H4 (cell line): Measurements from ENCODE around the gene HYOU1. TPM values are rescaled to one million over a fixed set of nuclear protein-coding genes. Genes with fewer than 3 reads are reported as not detected.
A peak's percentile ranks its signal among the peaks of the same experiment; 100 is the strongest.
"Not testable (repeated sequence)": the region's sequence is repeated elsewhere in the genome, so short reads cannot be mapped to it uniquely, and the experiment has no call there.

Source experiments
- DNase-seq: peaks from one replicate; pipeline ENCODE4 v3.0.0-alpha.2; 2015; ENCODE audit warnings: low spot score
- total RNA-seq: library from RNA; depleted of rRNA; stranded (reverse); fragments of >200 nt; shearing (Covaris generic); gene quantifications from 2 replicates; pipeline ENCODE4 v1.2.3, GENCODE V29; 2014

The HYOU1 gene
- total RNA-seq, 1 experiment from 2014 or later = 143 TPM

GRCh38 chr11:119046489-119046888 is 10.5 kb downstream of the HYOU1 start:
- no peak for DNase-seq

GRCh38 chr11:119044708-119045107 is 12.3 kb downstream of the HYOU1 start:
- no peak for DNase-seq

DNA sequence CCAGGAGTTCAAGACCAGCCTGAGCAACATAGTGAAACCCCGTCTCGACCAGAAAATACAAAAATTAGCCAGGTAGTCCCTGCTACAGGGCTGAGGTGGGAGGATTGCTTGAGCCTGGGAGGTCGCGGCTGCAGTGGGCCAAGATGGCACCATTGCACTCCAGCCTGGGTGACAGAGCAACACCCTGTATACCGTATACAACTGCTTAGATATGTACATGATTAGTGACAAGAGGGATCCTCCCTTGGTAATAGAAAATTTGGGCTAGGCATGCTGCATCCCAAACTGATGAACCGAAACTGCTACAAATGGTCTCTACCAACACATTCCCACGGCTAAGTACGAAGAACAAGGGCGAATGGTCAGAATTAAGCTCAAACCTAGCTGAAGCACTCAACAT is 14.1 kb downstream of the HYOU1 start:
- DNase-seq = no peak

- DNase-seq = no peak
These were observed 15.0 kb downstream of the HYOU1 start for GRCh38 chr11:119041821-119042514.

DNA sequence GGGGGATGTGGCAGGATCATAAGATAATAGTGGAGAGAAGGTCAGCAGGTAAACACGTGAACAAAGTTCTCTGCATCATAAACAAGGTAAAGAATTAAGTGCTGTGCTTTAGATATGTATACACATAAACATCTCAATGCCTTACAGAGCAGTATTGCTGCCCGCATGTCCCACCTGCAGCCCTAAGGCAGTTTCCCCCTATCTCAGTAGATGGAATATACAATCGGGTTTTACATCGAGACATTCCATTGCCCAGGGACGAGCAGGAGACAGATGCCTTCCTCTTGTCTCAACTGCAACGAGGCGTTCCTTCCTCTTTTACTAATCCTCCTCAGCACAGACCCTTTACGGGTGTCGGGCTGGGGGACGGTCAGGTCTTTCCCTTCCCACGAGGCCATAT is 17.5 kb downstream of the HYOU1 start:
- not testable (repeated sequence) for DNase-seq

DNA sequence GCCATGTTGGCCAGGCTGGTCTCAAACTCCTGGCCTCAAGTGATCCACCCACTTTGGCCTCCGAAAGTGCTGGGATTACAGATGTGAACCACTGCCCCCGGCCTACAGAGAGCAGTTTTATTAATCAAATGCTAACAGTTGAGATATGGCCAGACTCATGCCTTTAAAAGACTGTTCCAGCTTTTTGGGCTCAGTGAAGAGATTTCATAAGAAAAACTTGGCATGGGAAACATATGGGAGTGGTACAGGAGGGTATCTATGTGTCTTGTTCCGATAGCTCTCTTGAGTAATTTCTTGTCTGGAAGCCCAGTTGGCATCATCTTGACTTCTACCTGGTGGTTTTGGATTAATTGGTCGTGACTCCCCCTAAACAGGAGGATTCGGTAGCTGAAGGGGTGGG is 18.1 kb downstream of the HYOU1 start:
- DNase-seq = no peak

- DNase-seq = no peak
These were observed 22.2 kb downstream of the HYOU1 start for GRCh38 chr11:119034813-119035212.

DNA sequence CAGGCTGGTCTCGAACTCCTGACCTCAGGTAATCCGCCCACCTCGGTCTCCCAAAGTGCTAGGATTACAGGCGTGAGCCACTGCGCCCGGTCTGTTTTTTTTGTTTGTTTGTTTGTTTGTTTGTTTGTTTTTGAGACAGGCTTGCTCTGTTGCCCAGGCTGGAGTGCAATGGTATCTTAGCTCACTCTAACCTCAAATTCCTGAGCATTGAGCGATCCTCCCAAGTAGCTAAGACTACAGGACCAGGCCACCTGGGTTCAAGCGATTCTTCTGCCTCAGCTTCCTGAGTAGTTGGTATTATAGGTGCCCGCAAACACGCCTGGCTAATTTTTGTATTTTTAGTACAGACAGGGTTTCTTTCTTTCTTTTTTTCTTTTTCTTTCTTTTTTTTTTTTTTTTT is 23.6 kb downstream of the HYOU1 start:
- not testable (repeated sequence) for DNase-seq

GRCh38 chr11:119031912-119032280 is 25.1 kb downstream of the HYOU1 start:
- DNase-seq = no peak

GRCh38 chr11:119030329-119031047 is 26.5 kb downstream of the HYOU1 start, which contains the start of gene SLC37A4:
TSS of gene SLC37A4 (minus strand) at chr11:119030877.
- peak; percentile 98 for DNase-seq

GRCh38 chr11:119030029-119030328 is 27.0 kb downstream of the HYOU1 start:
- no peak for DNase-seq

GRCh38 chr11:119029340-119030028 is 27.5 kb downstream of the HYOU1 start:
- no peak for DNase-seq

DNA sequence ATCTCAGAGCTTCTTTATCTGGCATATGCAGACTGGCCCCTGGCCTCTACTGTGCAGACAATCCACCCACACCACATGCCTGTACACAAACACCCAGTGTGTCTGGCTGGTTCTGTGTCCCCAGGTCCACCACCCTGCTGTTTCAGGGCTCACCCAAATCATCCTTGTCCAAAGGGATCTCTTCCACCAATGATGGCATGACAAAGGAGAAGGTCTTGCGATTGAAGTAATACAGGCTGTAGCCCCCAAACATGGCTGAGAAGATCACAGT is 28.0 kb downstream of the HYOU1 start:
- DNase-seq = no peak

DNA sequence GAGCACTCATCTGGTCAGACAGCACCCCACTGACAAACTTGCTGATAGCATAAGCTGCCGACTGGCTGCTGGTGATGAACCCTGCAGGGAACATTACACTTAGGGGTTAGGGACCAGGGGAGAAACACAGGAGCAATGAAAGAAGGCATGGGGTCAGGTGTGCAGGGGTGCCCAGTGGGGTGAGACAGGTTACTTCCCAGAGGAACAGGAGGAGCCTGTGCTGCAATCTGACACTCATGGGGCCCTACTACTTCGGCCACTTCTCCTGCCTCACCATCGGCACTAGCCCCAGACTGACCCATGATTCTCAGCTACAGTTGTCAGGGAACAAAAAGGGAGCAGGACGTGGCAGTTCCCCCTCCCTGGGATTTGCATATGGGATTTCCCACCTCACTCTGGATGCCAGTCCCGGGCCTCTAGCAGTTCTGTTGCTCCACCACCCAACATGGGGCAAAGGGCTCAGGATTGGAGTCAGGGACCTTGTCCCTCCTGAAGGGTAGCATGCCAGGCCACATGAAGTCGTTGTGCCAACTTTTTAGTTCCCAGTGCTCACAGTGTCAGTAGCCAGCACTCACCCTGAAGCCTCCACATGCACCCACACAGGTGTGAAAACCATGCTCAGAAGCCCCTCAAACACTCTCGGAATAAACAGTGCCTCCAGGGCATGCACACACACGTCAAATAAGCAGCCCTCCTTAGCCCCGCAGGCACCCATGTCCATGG is 28.5 kb downstream of the HYOU1 start:
- DNase-seq = no peak

GRCh38 chr11:119027561-119028345 is 29.3 kb downstream of the HYOU1 start:
- no peak for DNase-seq

GRCh38 chr11:119026970-119027369 is 30.0 kb downstream of the HYOU1 start:
- no peak for DNase-seq

- no peak for DNase-seq
These were observed 30.8 kb downstream of the HYOU1 start for GRCh38 chr11:119025978-119026766.

GRCh38 chr11:119025541-119025940 is 31.5 kb downstream of the HYOU1 start:
- DNase-seq = no peak

DNA sequence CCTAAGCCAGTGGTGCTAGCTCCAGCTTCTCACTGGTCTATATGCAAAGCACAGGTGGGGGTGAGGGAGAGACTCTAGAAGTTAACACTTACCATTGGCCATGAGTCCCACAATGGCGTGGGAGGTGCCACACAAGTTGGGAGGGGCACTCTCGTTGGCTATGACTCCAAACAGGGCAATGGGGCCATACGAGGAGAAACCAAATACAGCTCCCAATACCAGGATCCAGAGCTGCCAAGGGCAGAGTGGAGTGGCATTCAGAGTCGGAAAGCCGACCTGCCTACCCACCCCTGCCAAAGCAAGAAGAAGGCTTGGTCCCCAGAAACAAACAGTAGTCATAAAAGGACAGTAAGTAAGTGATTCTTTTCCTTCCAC is 31.9 kb downstream of the HYOU1 start:
- DNase-seq = no peak

DNA sequence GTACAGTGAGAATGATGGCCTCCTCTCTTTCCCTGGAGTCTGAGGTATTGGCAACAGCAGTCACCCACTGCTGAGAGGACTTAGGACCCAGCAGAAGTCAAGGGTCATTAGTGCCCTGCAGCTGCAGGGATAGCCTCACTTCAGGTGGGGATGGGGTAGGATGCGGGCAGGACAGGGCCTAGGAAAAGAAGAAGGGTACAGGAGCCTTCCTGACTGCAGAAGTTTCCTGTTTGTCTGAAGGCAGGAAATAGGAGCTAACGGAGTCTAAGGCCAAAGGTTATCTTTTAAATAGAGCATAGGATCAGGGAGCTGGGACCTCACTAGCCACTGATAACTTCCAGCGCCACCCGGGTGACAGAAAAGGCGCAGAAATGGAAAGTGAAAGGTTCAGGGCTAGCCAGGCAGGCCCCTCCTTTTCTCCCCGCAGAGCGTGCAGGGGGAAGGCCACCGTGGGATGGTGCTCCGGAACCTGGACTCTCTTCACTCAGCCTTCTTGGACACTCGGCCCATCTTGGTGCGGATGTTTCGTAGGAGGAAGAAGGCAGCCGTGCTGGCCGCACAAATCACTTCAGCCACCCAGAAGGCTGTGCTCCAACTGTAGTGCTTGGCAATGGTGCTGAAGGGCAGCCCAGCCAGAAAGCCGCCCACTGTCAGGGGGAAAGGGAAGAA is 32.4 kb downstream of the HYOU1 start:
- DNase-seq = no peak

DNA sequence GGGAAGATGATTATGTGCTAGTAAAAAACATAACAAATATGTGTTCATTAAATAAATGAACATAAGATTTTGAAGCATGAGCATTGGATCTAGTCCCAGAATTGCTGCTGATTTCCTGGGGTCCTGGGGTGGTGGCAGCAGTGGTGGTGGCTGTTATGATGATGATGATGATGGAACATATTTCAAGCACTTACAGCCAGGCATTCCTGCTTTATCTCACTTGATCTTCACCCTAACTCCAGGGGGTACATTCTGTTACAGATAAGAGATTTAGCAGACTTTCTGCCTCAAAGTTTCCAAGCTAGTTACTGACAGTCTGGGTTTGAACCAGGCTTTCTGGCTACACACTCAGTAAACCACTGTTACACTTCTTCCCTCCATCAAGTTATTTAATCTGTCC is 33.3 kb downstream of the HYOU1 start:
- DNase-seq = no peak
